Left kidney (tissue), 2 donors: ENCODE results near the gene ZBTB9. TPM values are rescaled to one million over a fixed set of nuclear protein-coding genes. Genes with fewer than 3 reads are reported as not detected.
"Not testable (repeated sequence)": the region's sequence is repeated elsewhere in the genome, so short reads cannot be mapped to it uniquely, and the experiment has no call there.

Experiments used
- DNase-seq: peaks from one replicate; pipeline ENCODE4 v3.0.0-alpha.2; 2013
- polyA plus RNA-seq: library from polyadenylated mRNA; unstranded; fragments of 120-200 nt; gene quantifications from one replicate; pipeline ENCODE4 v1.2.1, GENCODE V29; 2013; ENCODE audit not compliant: insufficient read length

ZBTB9 gene
- polyA plus RNA-seq, 1 donor, result 16.4 TPM

- no peak for DNase-seq
Observed at GRCh38 chr6:33458676-33459075, 4.3 kb downstream of the ZBTB9 start.

DNA sequence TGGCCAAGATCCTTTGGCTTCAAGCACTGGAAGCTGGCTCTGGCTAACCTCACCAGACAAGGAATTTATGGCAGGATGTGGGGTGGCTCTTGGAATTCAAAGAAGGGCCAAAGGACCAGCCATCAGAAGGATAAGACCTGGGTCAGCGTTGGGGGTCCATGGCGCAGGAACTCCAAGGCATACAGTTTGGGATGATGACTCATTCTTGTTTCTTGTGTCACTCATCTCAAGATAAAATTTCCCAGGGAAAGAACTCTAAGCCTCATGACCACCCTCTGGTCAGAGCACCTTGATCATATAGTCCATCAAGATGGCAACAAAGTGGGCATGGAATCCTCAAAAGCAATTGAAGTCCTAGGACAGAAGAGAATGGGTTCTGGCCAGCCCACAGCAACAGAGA is 4.8 kb downstream of the ZBTB9 start:
- DNase-seq, result no peak

- no peak for DNase-seq
Observed at GRCh38 chr6:33466075-33466735, 11.8 kb downstream of the ZBTB9 start.

DNA sequence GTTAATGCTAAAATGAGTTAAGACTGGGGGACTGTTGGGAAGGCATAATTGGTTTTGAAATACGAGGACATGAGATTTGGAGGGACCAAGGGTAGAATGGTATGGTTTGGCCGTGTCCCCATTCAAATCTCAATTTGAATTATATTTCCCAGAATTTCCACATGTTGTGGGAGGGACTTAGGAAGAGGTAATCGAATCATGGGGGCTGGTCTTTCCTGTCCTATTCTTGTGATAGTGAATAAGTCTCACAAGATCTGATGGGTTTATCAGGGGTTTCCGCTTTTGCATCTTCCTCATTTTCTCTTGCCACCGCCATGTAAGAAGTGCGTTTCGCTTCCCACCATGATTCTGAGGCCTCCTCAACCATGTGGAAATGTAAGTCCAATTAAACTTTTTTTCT is 12.7 kb downstream of the ZBTB9 start:
- DNase-seq, result no peak

DNA sequence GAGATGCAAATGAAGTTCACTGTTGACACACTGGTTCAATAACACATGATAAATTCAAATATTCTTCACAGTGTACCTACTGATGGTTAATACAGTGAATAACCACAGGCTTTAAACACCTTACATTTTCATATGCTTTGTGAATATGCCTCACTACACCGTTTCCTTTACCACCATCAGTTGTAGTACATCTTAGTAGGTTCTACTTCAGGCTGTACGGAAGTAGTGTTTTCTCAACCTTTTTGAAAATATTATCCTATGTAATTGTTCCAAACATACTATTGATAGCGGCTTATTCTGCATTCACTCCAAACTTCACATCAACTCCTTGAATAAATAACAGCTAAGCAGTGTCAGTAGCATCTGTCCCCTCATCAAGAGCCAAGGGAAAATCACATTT is 15.3 kb downstream of the ZBTB9 start:
- DNase-seq, result no peak

- DNase-seq, result no peak
Observed at GRCh38 chr6:33477864-33478263, 23.5 kb downstream of the ZBTB9 start.

DNA sequence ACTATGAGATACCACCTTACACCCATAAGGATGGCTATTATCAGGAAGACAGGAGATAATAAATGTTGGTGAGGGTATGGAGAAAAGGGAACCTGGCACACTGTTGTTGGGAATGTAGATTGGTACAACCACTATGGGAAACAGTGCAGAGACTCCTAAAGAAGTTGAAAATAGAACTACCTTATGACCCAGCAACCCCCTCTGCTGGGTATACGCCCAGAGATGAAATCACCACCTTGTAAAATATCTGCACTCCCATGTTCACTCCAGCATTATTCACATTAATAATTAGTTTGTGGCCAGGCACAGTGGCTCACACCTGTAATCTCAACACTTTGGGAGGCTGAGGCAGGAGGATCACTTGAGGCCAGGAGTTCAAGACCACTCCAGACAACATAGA is 26.8 kb downstream of the ZBTB9 start:
- no peak for DNase-seq

DNA sequence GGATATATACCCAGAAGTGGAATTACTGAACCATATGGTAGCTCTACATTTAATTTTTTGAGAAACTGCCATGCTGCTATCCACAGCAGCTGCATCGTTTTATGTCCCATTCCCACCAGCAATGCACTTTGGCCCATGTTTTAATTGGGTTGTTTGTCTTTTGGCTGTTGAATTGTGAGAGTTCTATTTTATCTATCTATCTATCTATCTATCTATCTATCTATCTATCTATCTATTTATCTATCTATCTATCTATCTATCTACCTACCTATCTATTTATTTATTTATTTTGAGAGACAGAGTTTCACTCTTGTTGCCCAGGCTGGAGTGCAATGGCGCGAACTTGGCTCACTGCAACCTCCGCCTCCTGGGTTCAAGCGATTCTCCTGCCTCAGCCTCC is 28.2 kb downstream of the ZBTB9 start:
- DNase-seq, result not testable (repeated sequence)

DNA sequence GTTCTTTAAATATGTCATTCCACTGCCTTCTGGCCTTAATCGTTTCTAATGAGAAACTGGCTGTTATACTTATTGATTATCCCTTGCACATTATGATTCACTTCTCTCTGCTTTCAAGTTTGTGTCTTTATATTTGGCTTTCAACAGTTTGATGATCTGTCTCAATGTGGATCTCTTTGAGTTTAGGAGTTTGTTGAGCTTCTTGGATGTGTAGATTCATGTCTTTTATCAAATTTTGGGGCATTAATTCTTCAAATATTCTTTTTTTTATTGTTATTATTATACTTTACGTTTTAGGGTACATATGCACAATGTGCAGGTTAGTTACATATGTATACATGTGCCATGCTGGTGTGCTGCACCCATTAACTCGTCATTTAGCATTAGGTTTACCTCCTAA is 29.3 kb downstream of the ZBTB9 start:
- DNase-seq, result no peak

- DNase-seq, result not testable (repeated sequence)
Observed at GRCh38 chr6:33484673-33485262, 30.4 kb downstream of the ZBTB9 start.

GRCh38 chr6:33485680-33486079 is 31.3 kb downstream of the ZBTB9 start:
- DNase-seq, result not testable (repeated sequence)

- DNase-seq, result no peak
Observed at GRCh38 chr6:33488339-33488738, 34.0 kb downstream of the ZBTB9 start.

- no peak for DNase-seq
Observed at GRCh38 chr6:33490198-33490597, 35.8 kb downstream of the ZBTB9 start.

- no peak for DNase-seq
Observed at GRCh38 chr6:33490621-33491020, 36.2 kb downstream of the ZBTB9 start.

GRCh38 chr6:33492093-33492492 is 37.7 kb downstream of the ZBTB9 start:
- DNase-seq, result no peak

- DNase-seq, result no peak
Observed at GRCh38 chr6:33497157-33497556, 42.8 kb downstream of the ZBTB9 start.

GRCh38 chr6:33502486-33502885 is 48.1 kb downstream of the ZBTB9 start:
- no peak for DNase-seq

DNA sequence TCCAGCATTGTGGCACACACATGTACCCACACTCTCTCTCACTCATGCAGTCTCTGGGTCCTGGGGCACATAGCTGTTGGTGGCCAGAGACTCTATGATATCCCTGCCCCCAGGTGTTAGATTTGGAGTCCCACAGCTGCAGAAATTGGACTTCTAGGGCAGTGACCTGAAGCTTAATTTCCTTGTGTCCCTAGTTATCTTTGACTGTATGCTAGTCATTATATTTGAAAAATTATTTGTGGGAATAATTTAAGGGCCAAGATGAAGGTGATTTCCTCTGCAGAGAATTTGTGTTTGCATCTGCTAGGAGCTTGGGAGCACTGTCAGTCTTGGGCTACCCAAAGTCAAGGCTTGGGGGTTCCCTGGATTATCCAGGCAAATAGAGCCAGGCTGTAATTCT is 50.1 kb downstream of the ZBTB9 start:
- no peak for DNase-seq

GRCh38 chr6:33505548-33506370 is 51.4 kb downstream of the ZBTB9 start:
- DNase-seq, result no peak
